PC-3 (cell line): ENCODE measurements around the gene EXOC4. TPM values are rescaled to one million over a fixed set of nuclear protein-coding genes. Genes with fewer than 3 reads are reported as not detected.

Source experiments
- ATAC-seq: fragments of 200-7000 bp; cut with Tn5 transposase; 2 replicates; pipeline ENCODE4 v1.9.1; 2020; ENCODE audit warnings: mild to moderate bottlenecking, moderate library complexity
- BruUV-seq: library from RNA; stranded (reverse); fragments of 400-500 nt; replicated peaks from 2 replicates; lab custom pipeline; 2021; lab: Mats Ljungman, UMichigan
- CTCF ChIA-PET: fragments of 300-600 bp; sonication (Branson Sonifier 250); formaldehyde crosslinking; loops from one replicate; lab custom pipeline; 2022; ENCODE audit warnings: antibody characterized with exemption; lab: Charles Lee
- POLR2A ChIA-PET: fragments of 300-600 bp; sonication (Branson Sonifier 250); formaldehyde crosslinking; loops from one replicate; lab custom pipeline; 2022; ENCODE audit warnings: antibody characterized with exemption; ENCODE audit not compliant: unreplicated experiment; lab: Charles Lee
- DNase-seq: peaks from one replicate; pipeline ENCODE4 v3.0.0-alpha.2; 2015
- H2AFZ ChIP-seq: fragments of 300-600 bp; sonication (generic); 2 replicates; pipeline ENCODE4 v1.6.0; 2016; ENCODE audit warnings: antibody characterized with exemption, low read length
- H3F3A ChIP-seq: fragments of 300-600 bp; sonication (generic); one replicate; pipeline ENCODE4 v1.6.0; 2017; ENCODE audit warnings: antibody characterized with exemption, low read length, control low read depth, mild to moderate bottlenecking; ENCODE audit not compliant: unreplicated experiment
- H3K27ac ChIP-seq: fragments of 300-600 bp; sonication (generic); 2 replicates; pipeline ENCODE4 v1.5.1; 2016; ENCODE audit warnings: mild to moderate bottlenecking, low read length
- H3K27me3 ChIP-seq: fragments of 300-600 bp; sonication (generic); 2 replicates; pipeline ENCODE4 v1.6.1; 2016; ENCODE audit warnings: low read length, mixed read lengths
- H3K36me3 ChIP-seq: fragments of 300-600 bp; sonication (generic); 2 replicates; pipeline ENCODE4 v1.6.1; 2016; ENCODE audit warnings: low read depth, mixed run types, low read length, mixed read lengths
- H3K4me1 ChIP-seq: fragments of 300-600 bp; sonication (generic); 2 replicates; pipeline ENCODE4 v1.5.1; 2016; ENCODE audit warnings: low read length; ENCODE audit not compliant: insufficient read depth
- H3K4me2 ChIP-seq: fragments of 300-600 bp; sonication (generic); 2 replicates; pipeline ENCODE4 v1.6.0; 2016; ENCODE audit warnings: low read length
- H3K4me3 ChIP-seq: fragments of 300-600 bp; sonication (generic); 2 replicates; pipeline ENCODE4 v1.5.1; 2016; ENCODE audit warnings: mild to moderate bottlenecking, low read length, mixed read lengths
- H3K79me2 ChIP-seq: fragments of 300-600 bp; sonication (generic); 2 replicates; pipeline ENCODE4 v1.6.1; 2017; ENCODE audit warnings: low read length, mixed read lengths
- H3K9ac ChIP-seq: fragments of 300-600 bp; sonication (generic); 2 replicates; pipeline ENCODE4 v1.6.0; 2016; ENCODE audit warnings: mild to moderate bottlenecking, low read length
- H3K9me2 ChIP-seq: fragments of 300-600 bp; sonication (generic); replicated peaks from 2 replicates; pipeline ENCODE4 v1.6.1; 2016; ENCODE audit warnings: mixed run types, low read length, mixed read lengths
- H3K9me3 ChIP-seq: fragments of 300-600 bp; sonication (generic); 2 replicates; pipeline ENCODE4 v1.6.1; 2016; ENCODE audit warnings: low read length, mixed read lengths
- H4K20me1 ChIP-seq: fragments of 300-600 bp; sonication (generic); 2 replicates; pipeline ENCODE4 v1.6.1; 2016; ENCODE audit warnings: low read length, mixed read lengths
- CTCF ChIP-seq: fragments of 300-600 bp; sonication (generic); conservative IDR thresholded peaks from 2 replicates; pipeline ENCODE4 v1.5.1; 2017; ENCODE audit warnings: antibody characterized with exemption, low read depth, mild to moderate bottlenecking, low read length
- EZH2 ChIP-seq: fragments of 300-600 bp; sonication (generic); IDR thresholded peaks from one replicate; pipeline ENCODE4 v1.6.1; 2017; ENCODE audit warnings: antibody characterized with exemption, mild to moderate bottlenecking, low read length; ENCODE audit not compliant: unreplicated experiment
- EZH2phosphoT487 ChIP-seq: fragments of 300-600 bp; sonication (generic); IDR thresholded peaks from 2 replicates; pipeline ENCODE4 v1.6.1; 2018; ENCODE audit warnings: mild to moderate bottlenecking, antibody characterized with exemption, low read length, borderline replicate concordance
- intact Hi-C: fragments of 100-400 bp; cut with micrococcal nuclease; formaldehyde crosslinking; loops from 2 replicates; pipeline ENCODE4 v1.9.0; 2023
- total RNA-seq: library from RNA; depleted of rRNA; stranded (reverse); fragments of >200 nt; gene quantifications from 2 replicates; pipeline ENCODE4 v1.2.3, GENCODE V29; 2014

EXOC4 gene
- total RNA-seq, 1 experiment from 2014 or later: 43.5 TPM

- ChIA-PET CTCF (no interaction called here), POLR2A (no interaction called here)
- H3K36me3 ChIP-seq: no peaks in the 10 kb centered on the region
- no peaks in the 10 kb centered on the region for H3K79me2 ChIP-seq
- no peak for DNase-seq
- ATAC-seq: no peak
- TF ChIP-seq CTCF (no peak), EZH2phosphoT487 (no peak), EZH2 (no peak)
- no peak overlapping the region for H2AFZ ChIP-seq
- no peaks in the 10 kb centered on the region for H3K9me3 ChIP-seq
- H3K4me3 ChIP-seq: no peak overlapping the region
- no peak overlapping the region for H3K4me2 ChIP-seq
- H3F3A ChIP-seq: no peaks in the 10 kb centered on the region
- H3K27me3 ChIP-seq: no peaks in the 10 kb centered on the region
- BruUV-seq: no TSS peak
- H3K9me2 ChIP-seq: no peaks in the 10 kb centered on the region
- peaks cover 3% of the 10 kb centered on the region; the same call in 1 of the 2 replicates for H3K4me1 ChIP-seq
- no peak overlapping the region for H3K27ac ChIP-seq
- no peaks in the 10 kb centered on the region for H4K20me1 ChIP-seq
- intact Hi-C loops: no loop called here
- no peak overlapping the region for H3K9ac ChIP-seq
Observed at GRCh38 chr7:133662830-133663229, 410.0 kb downstream of the EXOC4 start.

GRCh38 chr7:133664528-133664927, 411.6 kb downstream of the EXOC4 start:
- Histone ChIP-seq H3K4me1 (peaks cover 12% of the 10 kb centered on the region; the same call in 1 of the 2 replicates), H3K27me3 (no peaks in the 10 kb centered on the region), H3K9me2 (no peaks in the 10 kb centered on the region), H3K4me2 (no peak overlapping the region), H3K4me3 (no peak overlapping the region), H3K9ac (no peak overlapping the region), H3K79me2 (no peaks in the 10 kb centered on the region), H3K9me3 (no peaks in the 10 kb centered on the region), H3K36me3 (no peaks in the 10 kb centered on the region), H3K27ac (no peak overlapping the region), H4K20me1 (no peaks in the 10 kb centered on the region), H2AFZ (no peak overlapping the region), H3F3A (no peaks in the 10 kb centered on the region)
- POLR2A ChIA-PET: no interaction called here
- TF ChIP-seq CTCF: no peak
- TF ChIP-seq EZH2phosphoT487: no peak
- TF ChIP-seq EZH2: no peak
- intact Hi-C loops: no loop called here
- DNase-seq (no peak), ATAC-seq (no peak)
- CTCF ChIA-PET: no interaction called here
- no TSS peak for BruUV-seq

- intact Hi-C loops: no loop called here
- CTCF ChIA-PET: interaction anchor here (0.6 kb wide), 1 partner anchor 844 kb away, joined by 5 read pairs; no protein-coding TSS in a partner anchor
Observed at GRCh38 chr7:133668296-133669060, 415.6 kb downstream of the EXOC4 start.

More at GRCh38 chr7:133668296-133669060, 415.6 kb downstream of the EXOC4 start:
- Histone ChIP-seq H3K9me3 (no peaks in the 10 kb centered on the region), H3K9ac (no peak overlapping the region), H2AFZ (no peak overlapping the region), H3K4me2 (no peak overlapping the region), H3K36me3 (no peaks in the 10 kb centered on the region), H4K20me1 (no peaks in the 10 kb centered on the region), H3K9me2 (no peaks in the 10 kb centered on the region), H3K27ac (no peak overlapping the region), H3K79me2 (no peaks in the 10 kb centered on the region), H3K27me3 (no peaks in the 10 kb centered on the region), H3F3A (no peaks in the 10 kb centered on the region), H3K4me1 (peaks cover 12% of the 10 kb centered on the region; the same call in 1 of the 2 replicates), H3K4me3 (no peak overlapping the region)
- ATAC-seq (no peak), DNase-seq (peak; percentile 17)
- TF ChIP-seq EZH2: no peak
- TF ChIP-seq EZH2phosphoT487: no peak
- TF ChIP-seq CTCF: no peak
- no TSS peak for BruUV-seq
- POLR2A ChIA-PET: no interaction called here
